OCI-LY7 (cell line): ENCODE results near the gene ST3GAL3. TPM values are rescaled to one million over a fixed set of nuclear protein-coding genes. Genes with fewer than 3 reads are reported as not detected.
A peak's percentile ranks its signal among the peaks of the same experiment; 100 is the strongest.

Experiments
- BruUV-seq: library from RNA; stranded (reverse); fragments of 400-500 nt; replicated peaks from 2 replicates; lab custom pipeline; 2021; lab: Mats Ljungman, UMichigan
- CTCF ChIA-PET: fragments of 300-600 bp; sonication (Branson Sonifier 250); formaldehyde crosslinking; loops from one replicate; lab custom pipeline; 2022; ENCODE audit warnings: antibody characterized with exemption; ENCODE audit not compliant: unreplicated experiment; lab: Charles Lee
- POLR2A ChIA-PET: fragments of 300-600 bp; sonication (Branson Sonifier 250); formaldehyde crosslinking; loops from one replicate; lab custom pipeline; 2022; ENCODE audit warnings: antibody characterized with exemption; lab: Charles Lee
- DNase-seq: peaks from one replicate; pipeline ENCODE4 v3.0.0-alpha.2; 2015; ENCODE audit warnings: low spot score
- H2AFZ ChIP-seq: fragments of 200-600 bp; sonication (generic), shearing (Covaris generic); 2 replicates; pipeline ENCODE4 v1.6.1; 2014; ENCODE audit warnings: mild to moderate bottlenecking, antibody characterized with exemption, low read length, moderate library complexity
- H3K27ac ChIP-seq: fragments of 200-600 bp; sonication (generic); 2 replicates; pipeline ENCODE4 v1.5.1; 2014; ENCODE audit warnings: mixed run types, low read depth, mild to moderate bottlenecking, moderate library complexity, low read length, inconsistent platforms; ENCODE audit not compliant: poor library complexity, severe bottlenecking
- H3K36me3 ChIP-seq: fragments of 200-600 bp; sonication (generic); 2 replicates; pipeline ENCODE4 v1.6.1; 2014; ENCODE audit warnings: mild to moderate bottlenecking, antibody characterized with exemption, low read length, moderate library complexity, mixed read lengths; ENCODE audit not compliant: insufficient read depth
- H3K4me1 ChIP-seq: fragments of 200-600 bp; sonication (generic); 2 replicates; pipeline ENCODE4 v1.5.1; 2014; ENCODE audit warnings: mild to moderate bottlenecking, low read length; ENCODE audit not compliant: insufficient read depth, poor library complexity, severe bottlenecking
- H3K4me2 ChIP-seq: fragments of 200-600 bp; sonication (generic); 2 replicates; pipeline ENCODE4 v1.6.1; 2014; ENCODE audit warnings: mild to moderate bottlenecking, low read length
- H3K4me3 ChIP-seq: fragments of 200-600 bp; sonication (generic); 2 replicates; pipeline ENCODE4 v1.5.1; 2014; ENCODE audit warnings: mild to moderate bottlenecking, low read depth, low read length; ENCODE audit not compliant: poor library complexity, severe bottlenecking
- H3K79me2 ChIP-seq: fragments of 200-600 bp; sonication (generic); 2 replicates; pipeline ENCODE4 v1.6.1; 2016; ENCODE audit warnings: low read depth, mild to moderate bottlenecking, low read length, moderate library complexity, mixed read lengths; ENCODE audit not compliant: insufficient read depth
- H3K9me2 ChIP-seq: fragments of 200-600 bp; sonication (generic); 2 replicates; pipeline ENCODE4 v1.6.1; 2016; ENCODE audit warnings: mild to moderate bottlenecking, low read length, mixed read lengths; ENCODE audit not compliant: insufficient read depth
- H3K9me3 ChIP-seq: fragments of 200-600 bp; sonication (generic); 2 replicates; pipeline ENCODE4 v1.6.1; 2014; ENCODE audit warnings: mild to moderate bottlenecking, mixed run types, low read length, mixed read lengths
- H4K20me1 ChIP-seq: fragments of 200-600 bp; sonication (generic); 2 replicates; pipeline ENCODE4 v1.6.1; 2014; ENCODE audit warnings: mild to moderate bottlenecking, antibody characterized with exemption, low read length, moderate library complexity, mixed read lengths; ENCODE audit not compliant: insufficient read depth
- CTCF ChIP-seq: fragments of 200-600 bp; sonication (generic); conservative IDR thresholded peaks from 2 replicates; pipeline ENCODE4 v1.5.1; 2014; ENCODE audit warnings: mild to moderate bottlenecking, antibody characterized with exemption, low read length, moderate library complexity, mixed read lengths
- EZH2phosphoT487 ChIP-seq: fragments of 200-600 bp; sonication (generic); IDR thresholded peaks from 2 replicates; pipeline ENCODE4 v1.6.1; 2018; ENCODE audit warnings: low read depth, borderline replicate concordance, mild to moderate bottlenecking, mixed run types, antibody characterized with exemption, low read length, moderate library complexity, mixed read lengths
- intact Hi-C: fragments of 100-400 bp; cut with micrococcal nuclease; formaldehyde crosslinking; loops from one replicate; pipeline ENCODE4 v1.10.0; 2022; ENCODE audit not compliant: unreplicated experiment
- total RNA-seq, 2 experiments: library from RNA; depleted of rRNA in 1 of 2; stranded (reverse); fragments of >200 nt in 1 of 2; shearing (Covaris generic) in 1 of 2; gene quantifications; 2 replicates each; pipeline ENCODE4 v1.2.3, GENCODE V29; 2014 to 2022

ST3GAL3 gene
- total RNA-seq, 2 experiments from 2014 or later: 24.0 to 45.0 TPM

GRCh38 chr1:43668956-43669355, 38.4 kb upstream of the ST3GAL3 start:
- Histone ChIP-seq H3K36me3 (peaks cover 94% of the 10 kb centered on the region), H3K4me3 (no peak overlapping the region), H3K27ac (no peak overlapping the region), H3K4me2 (no peak overlapping the region), H3K79me2 (no peaks in the 10 kb centered on the region), H3K9me2 (no peaks in the 10 kb centered on the region), H2AFZ (no peak overlapping the region), H3K9me3 (no peaks in the 10 kb centered on the region), H4K20me1 (no peaks in the 10 kb centered on the region), H3K4me1 (no peaks in the 10 kb centered on the region)
- TF ChIP-seq EZH2phosphoT487 (no peak), CTCF (no peak)
- BruUV-seq: no TSS peak
- no peak for DNase-seq
- ChIA-PET POLR2A (no interaction called here), CTCF (no interaction called here)
- intact Hi-C loops: no loop called here

- intact Hi-C loops: no loop called here
- no peak overlapping the region for H3K27ac ChIP-seq
- H3K79me2 ChIP-seq: no peaks in the 10 kb centered on the region
- no peaks in the 10 kb centered on the region for H4K20me1 ChIP-seq
- ChIA-PET POLR2A (interaction anchor here (0.7 kb wide), 2 partner anchors 34 to 1926 kb away, joined by 3 to 6 read pairs; no protein-coding TSS in a partner anchor), CTCF (no interaction called here)
- peaks cover 94% of the 10 kb centered on the region for H3K36me3 ChIP-seq
- no peaks in the 10 kb centered on the region for H3K4me1 ChIP-seq
- no peaks in the 10 kb centered on the region for H3K9me2 ChIP-seq
- no peak for TF ChIP-seq CTCF
- TF ChIP-seq EZH2phosphoT487: no peak
- no peak overlapping the region for H2AFZ ChIP-seq
- TSS peak; percentile 14 for BruUV-seq
- H3K4me3 ChIP-seq: no peak overlapping the region
- H3K4me2 ChIP-seq: no peak overlapping the region
- H3K9me3 ChIP-seq: no peaks in the 10 kb centered on the region
- DNase-seq: no peak
Measured at GRCh38 chr1:43669878-43670277, 37.5 kb upstream of the ST3GAL3 start.

- Histone ChIP-seq H2AFZ (no peak overlapping the region), H3K79me2 (no peaks in the 10 kb centered on the region), H4K20me1 (no peaks in the 10 kb centered on the region), H3K27ac (no peak overlapping the region), H3K4me2 (no peak overlapping the region), H3K36me3 (peaks cover 94% of the 10 kb centered on the region), H3K4me3 (no peak overlapping the region), H3K4me1 (no peaks in the 10 kb centered on the region), H3K9me2 (no peaks in the 10 kb centered on the region), H3K9me3 (no peaks in the 10 kb centered on the region)
- intact Hi-C loops: no loop called here
- POLR2A ChIA-PET: interaction anchor here (0.7 kb wide), 1 partner anchor 21 kb away, joined by 3 read pairs; the partner anchor contains the start of gene KDM4A
- no TSS peak for BruUV-seq
- DNase-seq: no peak
- no peak for TF ChIP-seq CTCF
- no peak for TF ChIP-seq EZH2phosphoT487
- CTCF ChIA-PET: no interaction called here
Measured at GRCh38 chr1:43671193-43671592, 36.1 kb upstream of the ST3GAL3 start.
